ENCODE measurements around the gene TENM4. TPM values are rescaled to one million over a fixed set of nuclear protein-coding genes. Genes with fewer than 3 reads are reported as not detected.

TENM4 gene
- total RNA-seq, 4 donors from 2014 or later = 0.02 to 0.82 (median 0.23) TPM

GRCh38 chr11:78786746-78787145 lies 654.1 kb downstream of the TENM4 start:
- no peaks in the 10 kb centered on the region for H3K27me3 ChIP-seq
- DNase-seq (no peak), ATAC-seq (no peak)
- no peak overlapping the region for H3K27ac ChIP-seq
- no peaks in the 10 kb centered on the region for H3K9me3 ChIP-seq
- intact Hi-C loops (cut with DNase I; ENCODE audit: low total_unique reads) (no loop called here), in situ Hi-C loops (cut with MboI; ENCODE audit: low sequenced_read_pairs in 4 of 4) (no loop called here)
- no peaks in the 10 kb centered on the region for H3K36me3 ChIP-seq
- no peak overlapping the region for H3K4me3 ChIP-seq
- TF ChIP-seq POLR2A (IDR thresholded peaks at IDR 0.05) (no peak), CTCF (IDR thresholded peaks at IDR 0.05 in 4 of 5, conservative IDR thresholded peaks at IDR 0.05 in 1 of 5) (no peak)
- no peaks in the 10 kb centered on the region for H3K4me1 ChIP-seq

DNA sequence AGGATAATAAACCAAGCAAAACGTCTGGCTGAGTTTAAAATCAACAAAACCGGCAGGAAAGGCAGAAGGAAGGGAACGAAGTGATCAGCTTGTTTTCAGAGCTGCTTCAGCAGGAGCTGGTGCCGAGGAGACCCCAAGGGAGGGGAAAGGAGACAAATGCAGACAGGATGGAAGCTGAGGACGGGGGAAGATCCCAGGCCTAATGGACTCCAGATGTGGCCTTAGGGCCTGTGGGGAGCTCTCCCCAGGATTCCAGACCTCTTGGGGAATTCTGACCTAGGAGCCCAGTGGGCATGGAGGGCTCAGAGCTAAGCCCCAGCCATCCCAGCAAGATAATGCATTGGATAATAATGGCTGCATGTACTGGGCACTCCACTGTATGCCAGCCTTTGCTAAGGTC lies 654.7 kb downstream of the TENM4 start:
- H3K27me3 ChIP-seq = no peaks in the 10 kb centered on the region
- in situ Hi-C loops (cut with MboI; ENCODE audit: low sequenced_read_pairs in 4 of 4) = no loop called here
- DNase-seq = no peak
- no peaks in the 10 kb centered on the region for H3K4me1 ChIP-seq
- no peaks in the 10 kb centered on the region for H3K9me3 ChIP-seq
- TF ChIP-seq CTCF (IDR thresholded peaks at IDR 0.05 in 4 of 5, conservative IDR thresholded peaks at IDR 0.05 in 1 of 5) = no peak
- no peak for TF ChIP-seq POLR2A (IDR thresholded peaks at IDR 0.05)
- intact Hi-C loops (cut with DNase I; ENCODE audit: low total_unique reads) = no loop called here
- H3K36me3 ChIP-seq = no peaks in the 10 kb centered on the region
- ATAC-seq = no peak
- H3K4me3 ChIP-seq = no peak overlapping the region
- H3K27ac ChIP-seq = no peak overlapping the region

GRCh38 chr11:78784321-78785061 lies 656.3 kb downstream of the TENM4 start:
- in situ Hi-C loops (cut with MboI; ENCODE audit: low sequenced_read_pairs in 4 of 4) = no loop called here
- intact Hi-C loops (cut with DNase I; ENCODE audit: low total_unique reads) = no loop called here

DNA sequence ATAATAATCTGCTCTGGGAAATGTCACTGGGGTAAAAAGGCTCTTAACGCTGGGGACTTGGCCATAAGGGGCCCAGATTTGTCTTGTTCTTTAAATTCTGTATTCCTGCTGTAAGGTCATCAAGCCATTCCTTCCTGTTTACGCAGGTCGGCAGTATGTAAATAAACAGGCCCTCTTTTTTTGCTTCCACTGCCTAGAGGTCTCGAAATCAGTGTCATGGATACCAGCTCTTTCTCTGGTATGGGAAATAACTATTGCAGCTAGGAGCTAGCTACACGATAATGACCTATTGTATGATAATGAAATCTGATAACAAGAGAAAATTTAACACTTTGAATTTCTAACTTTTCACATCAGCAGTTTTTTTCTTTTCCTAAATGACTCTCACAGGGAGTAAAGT lies 657.0 kb downstream of the TENM4 start:
- no peak for ATAC-seq
- in situ Hi-C loops (cut with MboI; ENCODE audit: low sequenced_read_pairs in 4 of 4) = no loop called here
- H3K4me1 ChIP-seq = no peaks in the 10 kb centered on the region

More at GRCh38 chr11:78784321-78785061, 656.3 kb downstream of the TENM4 start:
- no peaks in the 10 kb centered on the region for H3K27me3 ChIP-seq
- H3K4me3 ChIP-seq = no peak overlapping the region
- no peak overlapping the region for H3K27ac ChIP-seq
- no peaks in the 10 kb centered on the region for H3K4me1 ChIP-seq
- DNase-seq (no peak), ATAC-seq (no peak)
- H3K9me3 ChIP-seq = no peaks in the 10 kb centered on the region
- H3K36me3 ChIP-seq = no peaks in the 10 kb centered on the region
- TF ChIP-seq CTCF (IDR thresholded peaks at IDR 0.05 in 4 of 5, conservative IDR thresholded peaks at IDR 0.05 in 1 of 5) (no peak), POLR2A (IDR thresholded peaks at IDR 0.05) (no peak)

More for the DNA sequence above, 657.0 kb downstream of the TENM4 start:
- DNase-seq = no peak
- H3K27ac ChIP-seq = no peak overlapping the region
- H3K27me3 ChIP-seq = no peaks in the 10 kb centered on the region
- no peak overlapping the region for H3K4me3 ChIP-seq
- intact Hi-C loops (cut with DNase I; ENCODE audit: low total_unique reads) = no loop called here
- H3K36me3 ChIP-seq = no peaks in the 10 kb centered on the region
- H3K9me3 ChIP-seq = no peaks in the 10 kb centered on the region
- no peak for TF ChIP-seq CTCF (IDR thresholded peaks at IDR 0.05 in 4 of 5, conservative IDR thresholded peaks at IDR 0.05 in 1 of 5)
- TF ChIP-seq POLR2A (IDR thresholded peaks at IDR 0.05) = no peak

Measured in gastrocnemius medialis (tissue), 4 donors.